IMR-90 (cell line): ENCODE measurements around the gene TBC1D4. TPM values are rescaled to one million over a fixed set of nuclear protein-coding genes. Genes with fewer than 3 reads are reported as not detected.

ENCODE experiments used
- ATAC-seq: fragments of 200-7000 bp; cut with Tn5 transposase; 2 replicates; pipeline ENCODE4 v1.9.1; 2020; ENCODE audit warnings: low read depth, mild to moderate bottlenecking, moderate library complexity
- BruUV-seq: library from RNA; stranded (reverse); fragments of 400-500 nt; replicated peaks from 2 replicates; lab custom pipeline; 2021; lab: Mats Ljungman, UMichigan
- CTCF ChIA-PET: fragments of 300-600 bp; formaldehyde crosslinking; extraction: SDS; loops from one replicate; lab custom pipeline; 2021; ENCODE audit warnings: antibody characterized with exemption; lab: Yijun Ruan, JAX
- POLR2A ChIA-PET: fragments of 300-600 bp; sonication (Branson Sonifier 250); formaldehyde crosslinking; loops from one replicate; lab custom pipeline; 2022; ENCODE audit warnings: antibody characterized with exemption; ENCODE audit not compliant: unreplicated experiment; lab: Charles Lee
- DNase-seq: peaks from one replicate; pipeline ENCODE4 v3.0.0; 2013
- H2AFZ ChIP-seq: replicated peaks from 2 replicates; pipeline ENCODE3; 2013; ENCODE audit warnings: low read length, mild to moderate bottlenecking; ENCODE audit not compliant: poor library complexity
- H2AK5ac ChIP-seq: 2 replicates; pipeline ENCODE4 v1.6.1; 2013; ENCODE audit warnings: low read depth, low read length, inconsistent platforms
- H2AK9ac ChIP-seq: replicated peaks from 2 replicates; pipeline ENCODE3; 2013; ENCODE audit warnings: mild to moderate bottlenecking, low read depth, low read length, moderate library complexity; ENCODE audit not compliant: poor library complexity
- H2BK120ac ChIP-seq: 2 replicates; pipeline ENCODE4 v1.6.1; 2013; ENCODE audit warnings: low read depth, low read length, inconsistent platforms
- H2BK15ac ChIP-seq: 3 replicates; pipeline ENCODE4 v1.6.1; 2013; ENCODE audit warnings: low read depth, low read length, inconsistent platforms
- H2BK20ac ChIP-seq: 2 replicates; pipeline ENCODE4 v1.6.1; 2013; ENCODE audit warnings: low read depth, mild to moderate bottlenecking, inconsistent platforms, low read length, moderate library complexity
- H2BK5ac ChIP-seq: 2 replicates; pipeline ENCODE4 v1.6.1; 2013; ENCODE audit warnings: mild to moderate bottlenecking, low read depth, low read length, inconsistent platforms; ENCODE audit not compliant: poor library complexity, severe bottlenecking
- H3K14ac ChIP-seq: replicated peaks from 2 replicates; pipeline ENCODE4 v1.6.1; 2013; ENCODE audit warnings: low read depth, low read length, inconsistent platforms
- H3K18ac ChIP-seq: 2 replicates; pipeline ENCODE4 v1.6.1; 2013; ENCODE audit warnings: low read depth, low read length, control low read depth
- H3K23ac ChIP-seq: 2 replicates; pipeline ENCODE4 v1.6.1; 2013; ENCODE audit warnings: low read depth, low read length, inconsistent platforms
- H3K27ac ChIP-seq: 2 replicates; pipeline ENCODE4 v1.5.1; 2013; ENCODE audit warnings: mild to moderate bottlenecking, control low read depth, low read length; ENCODE audit not compliant: insufficient read depth
- H3K27me3 ChIP-seq: 2 replicates; pipeline ENCODE4 v1.6.1; 2013; ENCODE audit warnings: low read length; ENCODE audit not compliant: control insufficient read depth, insufficient read depth
- H3K36me3 ChIP-seq: 2 replicates; pipeline ENCODE4 v1.6.1; 2013; ENCODE audit warnings: low read length, mixed read lengths; ENCODE audit not compliant: control insufficient read depth, insufficient read depth
- H3K4ac ChIP-seq: 2 replicates; pipeline ENCODE4 v1.6.1; 2013; ENCODE audit warnings: low read depth, low read length, inconsistent platforms
- H3K4me1 ChIP-seq: 2 replicates; pipeline ENCODE4 v1.6.1; 2013; ENCODE audit warnings: low read length, mixed read lengths; ENCODE audit not compliant: control insufficient read depth, insufficient read depth
- H3K4me2 ChIP-seq: 2 replicates; pipeline ENCODE4 v1.6.1; 2013; ENCODE audit warnings: low read depth, mild to moderate bottlenecking, control low read depth, low read length, moderate library complexity
- H3K4me3 ChIP-seq: 2 replicates; pipeline ENCODE4 v1.5.1; 2013; ENCODE audit warnings: low read depth, mild to moderate bottlenecking, control low read depth, low read length, moderate library complexity; ENCODE audit not compliant: insufficient read depth
- H3K56ac ChIP-seq: 2 replicates; pipeline ENCODE4 v1.6.1; 2013; ENCODE audit warnings: low read length, inconsistent platforms; ENCODE audit not compliant: insufficient read depth; ENCODE audit errors: extremely low read depth
- H3K79me1 ChIP-seq, 2 experiments: 2 replicates each; pipeline ENCODE4 v1.6.1; 2013; ENCODE audit warnings: low read length in 2 of 2, inconsistent platforms in 1 of 2, low read depth in 1 of 2
- H3K9ac ChIP-seq: 2 replicates; pipeline ENCODE4 v1.6.1; 2013; ENCODE audit warnings: low read depth, low read length, control low read depth
- H3K9me1 ChIP-seq: 2 replicates; pipeline ENCODE4 v1.6.1; 2013; ENCODE audit warnings: low read length, inconsistent platforms; ENCODE audit not compliant: insufficient read depth
- H3K9me3 ChIP-seq: 2 replicates; pipeline ENCODE4 v1.6.1; 2013; ENCODE audit warnings: low read length; ENCODE audit not compliant: control insufficient read depth, insufficient read depth
- H4K20me1 ChIP-seq: 2 replicates; pipeline ENCODE4 v1.6.1; 2013; ENCODE audit warnings: low read length, inconsistent platforms; ENCODE audit not compliant: insufficient read depth
- H4K5ac ChIP-seq: 2 replicates; pipeline ENCODE4 v1.6.1; 2013; ENCODE audit warnings: mild to moderate bottlenecking, low read depth, low read length, control low read depth
- H4K8ac ChIP-seq, 2 experiments: 2 replicates each; pipeline ENCODE4 v1.6.1; 2013; ENCODE audit warnings: low read depth in 2 of 2, low read length in 2 of 2, control low read depth in 1 of 2, inconsistent platforms in 1 of 2
- H4K91ac ChIP-seq: 2 replicates; pipeline ENCODE4 v1.6.1; 2013; ENCODE audit warnings: low read depth, low read length, inconsistent platforms; ENCODE audit not compliant: insufficient read depth
- CHD1 ChIP-seq: IDR thresholded peaks from 2 replicates; pipeline ENCODE4 v1.6.1; 2012; ENCODE audit warnings: low read depth, low read length, improper control_type of control experiment
- FOS ChIP-seq: fragments of 150-350 bp; IDR thresholded peaks from 2 replicates; pipeline ENCODE4 v1.6.1; 2016; ENCODE audit warnings: low read depth, low read length
- MAFK ChIP-seq: IDR thresholded peaks from 2 replicates; pipeline ENCODE4 v1.6.1; 2012; ENCODE audit warnings: low read depth, low read length, improper control_type of control experiment
- MAZ ChIP-seq: IDR thresholded peaks from 2 replicates; pipeline ENCODE4 v1.6.1; 2012; ENCODE audit warnings: low read depth, mild to moderate bottlenecking, low read length, improper control_type of control experiment, moderate library complexity, borderline replicate concordance
- RAD21 ChIP-seq: IDR thresholded peaks from 2 replicates; pipeline ENCODE4 v1.6.1; 2012; ENCODE audit warnings: low read length, improper control_type of control experiment
- SMC3 ChIP-seq: fragments of 150-350 bp; IDR thresholded peaks from 2 replicates; pipeline ENCODE4 v1.6.1; 2016; ENCODE audit warnings: low read depth, mild to moderate bottlenecking, antibody characterized with exemption, low read length, moderate library complexity
- WGBS, 2 experiments: methylation state at CpG; one replicate each; pipeline versions ENCODE4 v1.1.5 to v1.1.7; 2013; ENCODE audit warnings: missing lambda C conversion rate in 2 of 2; ENCODE audit not compliant: insufficient read length in 1 of 2; ENCODE audit errors: extremely low coverage in 2 of 2; 5-methylcytosine and 5-hydroxymethylcytosine counted together
- dilution Hi-C: fragments of 300-500 bp; cut with HindIII; formaldehyde crosslinking; loops from one replicate; pipeline ENCODE4 v1.14.3; 2018; ENCODE audit warnings: low sequenced_read_pairs; ENCODE audit not compliant: unreplicated experiment
- in situ Hi-C: fragments of 300-500 bp; cut with MboI; formaldehyde crosslinking; loops from 3 replicates; pipeline ENCODE4 v1.14.3; 2019; ENCODE audit warnings: low sequenced_read_pairs, inconsistent platforms, mixed read lengths
- intact Hi-C: fragments of 100-400 bp; cut with micrococcal nuclease; formaldehyde crosslinking; loops from 2 replicates; pipeline ENCODE4 v1.10.0; 2022
- polyA plus RNA-seq, 3 experiments: library from polyadenylated mRNA; depleted of rRNA; stranded (reverse); fragments of >200 nt; gene quantifications; 2 replicates each; pipeline ENCODE4 v1.2.3, GENCODE V29; 2012; ENCODE audit warnings: low replicate concordance in 1 of 3
- total RNA-seq: library from RNA; depleted of rRNA; stranded (reverse); fragments of >200 nt; gene quantifications from 2 replicates; pipeline ENCODE4 v1.2.3, GENCODE V29; 2012
- TF ChIP-seq, protein P1 (sequence below): conservative IDR thresholded peaks from 2 replicates; pipeline ENCODE4 v1.5.1; 2012; ENCODE audit warnings: mild to moderate bottlenecking, low read depth, low read length, improper control_type of control experiment

Gene TBC1D4
- total and polyA plus RNA-seq, 2 of the 4 experiments (the other 2 are of a cell fraction), result 7.5 to 22.8 TPM

DNA sequence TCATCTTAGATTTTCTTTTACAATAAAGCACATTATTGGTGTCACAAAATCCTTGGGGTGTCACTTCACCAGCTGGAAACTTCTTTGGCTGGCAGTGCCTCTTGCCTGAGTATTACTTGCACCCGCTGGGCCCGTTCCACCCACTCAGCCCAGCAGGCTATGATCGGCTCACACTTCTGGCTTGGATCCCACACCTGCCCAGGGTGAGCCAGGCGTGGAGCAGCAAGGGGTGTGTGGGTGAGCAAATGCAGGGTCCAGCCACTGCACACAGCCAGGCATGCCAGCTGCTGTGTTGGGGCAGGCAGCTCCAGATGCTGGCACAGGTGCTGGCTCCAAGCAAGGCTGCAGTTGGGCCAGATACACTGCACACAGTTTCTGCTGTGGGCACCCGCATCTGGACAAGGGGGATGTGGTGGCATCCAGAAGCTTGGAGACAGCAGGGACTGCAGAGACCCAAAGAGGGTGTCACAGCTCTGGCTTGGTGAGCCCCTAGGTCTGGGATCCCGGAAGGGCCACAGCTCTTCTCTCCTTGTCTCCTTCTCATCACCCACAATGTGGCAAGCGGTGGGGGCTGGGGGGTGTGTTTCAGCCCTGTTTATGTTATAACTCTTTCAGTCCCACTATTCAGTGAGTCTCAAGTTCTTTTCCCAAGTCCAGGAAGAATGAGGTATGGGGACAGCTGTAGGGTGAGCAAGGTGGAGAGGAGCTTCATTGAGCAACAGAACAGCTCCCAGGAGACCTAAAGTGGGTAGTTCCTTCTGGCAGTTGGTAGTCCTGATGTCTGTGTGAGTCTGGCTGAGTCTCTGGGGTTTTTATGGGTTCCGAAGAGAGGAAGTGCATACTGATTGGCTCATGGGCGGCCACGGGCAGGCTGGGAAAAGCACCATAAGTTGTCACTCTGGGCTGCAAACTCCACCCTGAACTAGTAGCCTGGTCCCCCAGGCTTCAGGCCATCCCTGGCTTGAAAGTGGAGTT is 25.3 kb upstream of the TBC1D4 start:
- Histone ChIP-seq H3K56ac (no peak overlapping the region), H4K5ac (no peak overlapping the region), H3K9me1 (no peaks in the 10 kb centered on the region), H3K36me3 (no peaks in the 10 kb centered on the region), H3K4me2 (no peak overlapping the region), H3K4me3 (no peak overlapping the region), H3K14ac (no peak overlapping the region), H2BK15ac (no peak overlapping the region), H3K27me3 (no peaks in the 10 kb centered on the region), H3K4me1 (no peaks in the 10 kb centered on the region), H2BK120ac (no peak overlapping the region), H3K9me3 (no peaks in the 10 kb centered on the region), H2AK9ac (no peak overlapping the region), H4K91ac (no peak overlapping the region), H2BK5ac (no peak overlapping the region), H4K20me1 (no peaks in the 10 kb centered on the region), H3K23ac (no peak overlapping the region), H2AFZ (no peak overlapping the region), H3K18ac (no peak overlapping the region), H3K27ac (no peak overlapping the region), H2BK20ac (no peak overlapping the region), H3K9ac (no peak overlapping the region), H2AK5ac (no peak overlapping the region), H3K79me1 (no peaks in the 10 kb centered on the region), H4K8ac (no peak overlapping the region), H3K4ac (no peak overlapping the region)
- no peak for DNase-seq
- 93% methylated on average over 3 of the region's 10 CpGs; no CpG with 5 or more reads in 1 of the 2 experiments for WGBS, 2 experiments
- POLR2A ChIA-PET, result no interaction called here
- no peak for ATAC-seq
- in situ Hi-C loops (no loop called here), intact Hi-C loops (no loop called here), dilution Hi-C loops (no loop called here)
- BruUV-seq, result no TSS peak
- CTCF ChIA-PET, result no interaction called here
- TF ChIP-seq RAD21, result no peak
- no peak for TF ChIP-seq MAFK
- TF ChIP-seq SMC3, result no peak
- TF ChIP-seq, protein P1, sequence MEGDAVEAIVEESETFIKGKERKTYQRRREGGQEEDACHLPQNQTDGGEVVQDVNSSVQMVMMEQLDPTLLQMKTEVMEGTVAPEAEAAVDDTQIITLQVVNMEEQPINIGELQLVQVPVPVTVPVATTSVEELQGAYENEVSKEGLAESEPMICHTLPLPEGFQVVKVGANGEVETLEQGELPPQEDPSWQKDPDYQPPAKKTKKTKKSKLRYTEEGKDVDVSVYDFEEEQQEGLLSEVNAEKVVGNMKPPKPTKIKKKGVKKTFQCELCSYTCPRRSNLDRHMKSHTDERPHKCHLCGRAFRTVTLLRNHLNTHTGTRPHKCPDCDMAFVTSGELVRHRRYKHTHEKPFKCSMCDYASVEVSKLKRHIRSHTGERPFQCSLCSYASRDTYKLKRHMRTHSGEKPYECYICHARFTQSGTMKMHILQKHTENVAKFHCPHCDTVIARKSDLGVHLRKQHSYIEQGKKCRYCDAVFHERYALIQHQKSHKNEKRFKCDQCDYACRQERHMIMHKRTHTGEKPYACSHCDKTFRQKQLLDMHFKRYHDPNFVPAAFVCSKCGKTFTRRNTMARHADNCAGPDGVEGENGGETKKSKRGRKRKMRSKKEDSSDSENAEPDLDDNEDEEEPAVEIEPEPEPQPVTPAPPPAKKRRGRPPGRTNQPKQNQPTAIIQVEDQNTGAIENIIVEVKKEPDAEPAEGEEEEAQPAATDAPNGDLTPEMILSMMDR, result no peak
- TF ChIP-seq MAZ, result no peak
- TF ChIP-seq FOS, result no peak
- no peak for TF ChIP-seq CHD1
